Right atrium auricular region (tissue), 2 donors: Measurements from ENCODE around the gene CLEC4M. TPM values are rescaled to one million over a fixed set of nuclear protein-coding genes. Genes with fewer than 3 reads are reported as not detected.

Experiments used
- DNase-seq: peaks from one replicate; pipeline ENCODE4 v3.0.0-alpha.2; 2019; ENCODE audit warnings: low spot score
- H3K27ac ChIP-seq, 2 donors: fragments of 200-600 bp; sonication (generic); 1 replicate in 1 of 2; 2 replicates in 1 of 2; pipeline ENCODE4 v1.5.1; 2016 to 2019
- H3K27me3 ChIP-seq, 2 donors: fragments of 200-600 bp; sonication (generic); one replicate each; pipeline versions ENCODE4 v1.5.1 to v1.6.0; 2017 to 2019
- H3K36me3 ChIP-seq: fragments of 200-600 bp; sonication (generic); one replicate; pipeline ENCODE4 v1.5.1; 2016
- H3K4me1 ChIP-seq, 2 donors: fragments of 200-600 bp; sonication (generic); one replicate each; pipeline versions ENCODE4 v1.5.1 to v1.6.0; 2017 to 2019
- H3K4me3 ChIP-seq, 2 donors: fragments of 200-600 bp; sonication (generic); 1 replicate in 1 of 2; 2 replicates in 1 of 2; pipeline ENCODE4 v1.5.1; 2017 to 2019; ENCODE audit warnings: mild to moderate bottlenecking in 1 of 2, moderate library complexity in 1 of 2
- H3K9me3 ChIP-seq, 2 donors: fragments of 200-600 bp; sonication (generic); one replicate each; pipeline ENCODE4 v1.5.1; 2019
- total RNA-seq, 2 donors: library from RNA; depleted of rRNA; stranded (reverse); fragments of >200 nt; gene quantifications; one replicate each; pipeline ENCODE4 v1.1.0, GENCODE V29; 2016
- TF ChIP-seq, protein P1 (sequence below), 2 donors: fragments of 200-600 bp; sonication (generic); IDR thresholded peaks; one replicate each; pipeline ENCODE4 v1.5.1; 2019; ENCODE audit warnings: antibody characterized with exemption in 2 of 2

CLEC4M gene
- total RNA-seq, 2 donors from 2014 or later: not detected

- Histone ChIP-seq H3K9me3 (no peaks in the 10 kb centered on the region), H3K27me3 (no peaks in the 10 kb centered on the region), H3K27ac (no peak overlapping the region), H3K4me3 (no peak overlapping the region), H3K4me1 (no peaks in the 10 kb centered on the region), H3K36me3 (no peaks in the 10 kb centered on the region)
- DNase-seq: no peak
- TF ChIP-seq, protein P1, sequence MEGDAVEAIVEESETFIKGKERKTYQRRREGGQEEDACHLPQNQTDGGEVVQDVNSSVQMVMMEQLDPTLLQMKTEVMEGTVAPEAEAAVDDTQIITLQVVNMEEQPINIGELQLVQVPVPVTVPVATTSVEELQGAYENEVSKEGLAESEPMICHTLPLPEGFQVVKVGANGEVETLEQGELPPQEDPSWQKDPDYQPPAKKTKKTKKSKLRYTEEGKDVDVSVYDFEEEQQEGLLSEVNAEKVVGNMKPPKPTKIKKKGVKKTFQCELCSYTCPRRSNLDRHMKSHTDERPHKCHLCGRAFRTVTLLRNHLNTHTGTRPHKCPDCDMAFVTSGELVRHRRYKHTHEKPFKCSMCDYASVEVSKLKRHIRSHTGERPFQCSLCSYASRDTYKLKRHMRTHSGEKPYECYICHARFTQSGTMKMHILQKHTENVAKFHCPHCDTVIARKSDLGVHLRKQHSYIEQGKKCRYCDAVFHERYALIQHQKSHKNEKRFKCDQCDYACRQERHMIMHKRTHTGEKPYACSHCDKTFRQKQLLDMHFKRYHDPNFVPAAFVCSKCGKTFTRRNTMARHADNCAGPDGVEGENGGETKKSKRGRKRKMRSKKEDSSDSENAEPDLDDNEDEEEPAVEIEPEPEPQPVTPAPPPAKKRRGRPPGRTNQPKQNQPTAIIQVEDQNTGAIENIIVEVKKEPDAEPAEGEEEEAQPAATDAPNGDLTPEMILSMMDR (IDR thresholded peaks at IDR 0.05): no peak
Measured at GRCh38 chr19:7722231-7722651, 40.8 kb upstream of the CLEC4M start.

GRCh38 chr19:7725791-7726190 lies 37.3 kb upstream of the CLEC4M start:
- TF ChIP-seq, protein P1 (IDR thresholded peaks at IDR 0.05): no peak
- H3K36me3 ChIP-seq: no peaks in the 10 kb centered on the region
- DNase-seq: no peak
- no peaks in the 10 kb centered on the region for H3K9me3 ChIP-seq
- no peak overlapping the region for H3K4me3 ChIP-seq
- no peak overlapping the region for H3K27ac ChIP-seq
- H3K4me1 ChIP-seq: peaks cover 0 to 6% of the 10 kb centered on the region in 2 donors
- H3K27me3 ChIP-seq: peaks cover 0 to 11% of the 10 kb centered on the region in 2 donors

- H3K36me3 ChIP-seq: no peaks in the 10 kb centered on the region
- H3K27me3 ChIP-seq: peaks cover 0 to 24% of the 10 kb centered on the region in 2 donors
- H3K4me3 ChIP-seq: no peak overlapping the region
- TF ChIP-seq, protein P1 (IDR thresholded peaks at IDR 0.05): no peak
- peaks cover 0 to 6% of the 10 kb centered on the region in 2 donors for H3K4me1 ChIP-seq
- DNase-seq: no peak
- no peak overlapping the region for H3K27ac ChIP-seq
- no peaks in the 10 kb centered on the region for H3K9me3 ChIP-seq
Measured at GRCh38 chr19:7729211-7729610, 33.8 kb upstream of the CLEC4M start.

DNA sequence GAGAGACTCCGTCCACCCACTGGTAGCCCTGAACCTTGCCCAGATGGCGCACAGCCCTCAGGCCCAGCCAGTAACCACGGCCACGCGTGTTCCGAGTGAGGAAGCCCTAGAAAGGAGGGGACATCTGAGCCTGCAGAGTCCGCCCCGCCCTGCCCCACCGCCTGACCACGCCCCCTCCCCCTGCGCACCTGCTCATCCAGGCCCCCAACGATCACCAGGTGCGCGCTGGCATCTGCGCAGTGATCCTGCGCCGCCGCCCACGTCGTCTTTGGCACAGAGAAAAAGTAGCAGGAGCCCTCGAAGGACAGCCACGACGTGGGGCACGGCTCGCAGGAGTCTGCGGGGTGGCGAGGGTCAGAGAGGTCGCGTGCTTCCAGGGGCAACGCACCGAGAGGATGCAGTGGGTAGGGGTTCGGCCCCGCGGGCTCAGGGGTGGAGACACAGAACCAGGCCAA lies 33.2 kb upstream of the CLEC4M start:
- Histone ChIP-seq H3K36me3 (no peaks in the 10 kb centered on the region), H3K4me1 (peaks cover 0 to 6% of the 10 kb centered on the region in 2 donors), H3K4me3 (no peak overlapping the region), H3K27me3 (peaks cover 0 to 24% of the 10 kb centered on the region in 2 donors), H3K9me3 (no peaks in the 10 kb centered on the region), H3K27ac (no peak overlapping the region)
- TF ChIP-seq, protein P1 (IDR thresholded peaks at IDR 0.05): no peak
- DNase-seq: no peak

DNA sequence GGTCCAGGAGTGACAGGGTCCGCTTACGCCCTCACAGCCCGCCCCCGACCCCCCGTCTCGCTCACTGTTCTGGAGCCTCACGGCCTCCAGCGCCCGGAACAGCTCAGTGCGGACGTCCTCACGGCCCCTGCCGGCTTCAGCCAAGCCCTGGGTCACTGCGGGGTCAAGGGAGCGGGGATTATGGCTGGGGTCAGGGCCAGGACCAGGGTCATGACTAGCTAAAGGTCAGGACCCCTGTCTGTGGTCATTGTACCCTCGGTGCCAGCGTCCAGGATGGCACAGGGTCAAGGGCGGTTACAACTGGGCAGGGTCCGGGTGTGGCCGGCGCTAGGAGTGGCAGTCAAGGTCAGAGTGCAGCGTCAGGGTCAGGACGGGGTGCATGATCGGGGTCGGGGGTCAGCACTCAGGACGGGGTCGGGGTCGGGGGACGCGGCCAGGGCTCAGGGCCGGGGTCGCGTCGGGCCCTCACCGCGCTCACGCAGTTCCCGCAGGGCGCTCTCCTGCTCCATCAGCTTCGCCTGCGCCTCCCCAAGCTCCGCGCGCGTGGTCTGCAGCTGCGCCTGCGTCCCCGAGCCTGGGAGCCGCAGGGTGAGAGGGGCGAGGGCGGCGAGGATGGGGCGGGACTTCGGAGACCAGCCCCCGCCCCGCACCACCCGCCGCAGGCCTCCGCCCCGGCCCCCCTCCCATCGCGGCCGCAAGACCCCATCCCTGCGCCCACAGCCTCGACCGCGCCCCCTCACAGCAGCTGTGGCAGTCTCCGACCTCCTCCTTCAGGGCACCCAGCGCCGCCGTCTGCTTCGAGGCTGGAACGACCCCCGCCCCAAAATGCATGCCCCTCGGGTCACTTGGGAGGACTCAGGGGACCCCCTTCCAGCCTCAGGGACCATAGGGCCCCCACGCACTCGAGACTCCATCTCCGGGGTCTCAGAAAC lies 32.5 kb upstream of the CLEC4M start:
- Histone ChIP-seq H3K36me3 (no peaks in the 10 kb centered on the region), H3K4me1 (peaks cover 0 to 6% of the 10 kb centered on the region in 2 donors), H3K27ac (no peak overlapping the region), H3K9me3 (no peaks in the 10 kb centered on the region), H3K27me3 (peaks cover 0 to 24% of the 10 kb centered on the region in 2 donors), H3K4me3 (peak overlapping the region in 1 of 2 donors; percentile 3)
- no peak for DNase-seq
- TF ChIP-seq, protein P1 (IDR thresholded peaks at IDR 0.05): no peak
